GM12878 (cell line): ENCODE results near the gene ETV6. TPM values are rescaled to one million over a fixed set of nuclear protein-coding genes. Genes with fewer than 3 reads are reported as not detected.
A peak's percentile ranks its signal among the peaks of the same experiment; 100 is the strongest.

Experiments
- ATF3 ChIP-seq: IDR thresholded peaks from 2 replicates; pipeline ENCODE4 v1.6.1; 2011; ENCODE audit warnings: low read depth, mild to moderate bottlenecking, low read length, moderate library complexity, borderline replicate concordance; ENCODE audit errors: extremely low read depth
- BACH1 ChIP-seq: fragments of 450-650 bp; IDR thresholded peaks from 2 replicates; pipeline ENCODE4 v1.6.1; 2017; ENCODE audit warnings: mild to moderate bottlenecking, borderline replicate concordance
- CREM ChIP-seq: IDR thresholded peaks from 2 replicates; pipeline ENCODE4 v1.6.1; 2014; ENCODE audit warnings: antibody characterized with exemption, low read depth
- EP300 ChIP-seq, 2 experiments: fragments of 150-350 bp in 1 of 2; IDR thresholded peaks; 2 replicates each; pipeline ENCODE4 v1.6.1; 2011 to 2012; ENCODE audit warnings: low read depth in 2 of 2, low read length in 2 of 2, borderline replicate concordance in 1 of 2, improper control_type of control experiment in 1 of 2, inconsistent platforms in 1 of 2; ENCODE audit not compliant: control insufficient read depth in 1 of 2
- FOXK2 ChIP-seq: fragments of 450-650 bp; IDR thresholded peaks from 2 replicates; pipeline ENCODE4 v1.6.1; 2017; ENCODE audit warnings: mild to moderate bottlenecking, moderate library complexity
- GABPA ChIP-seq: IDR thresholded peaks from 2 replicates; pipeline ENCODE4 v1.6.1; 2014; ENCODE audit warnings: antibody characterized with exemption, low read depth, mild to moderate bottlenecking, inconsistent platforms
- IKZF1 ChIP-seq: fragments of 450-650 bp; conservative IDR thresholded peaks from 2 replicates; pipeline ENCODE4 v1.6.1; 2017; ENCODE audit warnings: antibody characterized with exemption, mild to moderate bottlenecking
- NR2C1 ChIP-seq: fragments of 450-650 bp; IDR thresholded peaks from 2 replicates; pipeline ENCODE4 v1.6.1; 2017; ENCODE audit warnings: antibody characterized with exemption, mild to moderate bottlenecking, moderate library complexity
- RUNX3 ChIP-seq: IDR thresholded peaks from 2 replicates; pipeline ENCODE4 v1.6.1; 2012; ENCODE audit warnings: low read length, inconsistent platforms
- SMAD5 ChIP-seq: IDR thresholded peaks from 2 replicates; pipeline ENCODE4 v1.6.1; 2016; ENCODE audit warnings: antibody characterized with exemption, low read depth
- ZNF622 ChIP-seq: fragments of 450-650 bp; IDR thresholded peaks from 2 replicates; pipeline ENCODE4 v1.6.1; 2017; ENCODE audit warnings: mild to moderate bottlenecking, inconsistent platforms
- polyA plus RNA-seq, 11 experiments: library from polyadenylated mRNA; depleted of rRNA in 4 of 11; unstranded in 6 of 11; stranded (reverse) in 5 of 11; fragments of >200 nt; fragmentation: Nextera tagmentation in 4 of 11; fragmentation: Illumina TruSeq in 1 of 11; extraction: Ambion mirVana in 4 of 11; extraction: Trizol in 1 of 11; gene quantifications; 1 replicate in 1 of 11; 2 replicates in 10 of 11; pipeline versions ENCODE4 v1.2.1 to v1.2.3, GENCODE V29; 2011 to 2016; ENCODE audit warnings: inconsistent platforms in 2 of 11, missing spikeins in 2 of 11, low read depth in 1 of 11
- total RNA-seq, 4 experiments: library from RNA; depleted of rRNA in 3 of 4; stranded (reverse); fragments of >200 nt in 3 of 4; fragmentation: Illumina TruSeq in 1 of 4; extraction: Trizol in 1 of 4; gene quantifications; 2 replicates each; pipeline versions ENCODE4 v1.2.1 to v1.2.3, GENCODE V29; 2013 to 2021
- TF ChIP-seq, protein P1 (sequence below): fragments of 450-650 bp; IDR thresholded peaks from 2 replicates; pipeline ENCODE4 v1.6.1; 2016; ENCODE audit warnings: mild to moderate bottlenecking
- TF ChIP-seq, protein P2 (sequence below): fragments of 150-350 bp; IDR thresholded peaks from 2 replicates; pipeline ENCODE4 v1.6.1; 2016; ENCODE audit warnings: low read depth, low read length
- TF ChIP-seq, protein P3 (sequence below): fragments of 450-650 bp; IDR thresholded peaks from 2 replicates; pipeline ENCODE4 v1.6.1; 2017; ENCODE audit warnings: mild to moderate bottlenecking, moderate library complexity
- TF ChIP-seq, protein P4 (sequence below): fragments of 450-650 bp; formaldehyde crosslinking; IDR thresholded peaks from 2 replicates; pipeline ENCODE4 v1.5.0; 2022; ENCODE audit warnings: mild to moderate bottlenecking, missing genetic modification characterization

The ETV6 gene
- total and polyA plus RNA-seq, 10 of the 15 experiments (the other 5 are each of a cell fraction or from before 2014, with no cell fraction given), result 6.6 to 74.8 (median 24.6) TPM

DNA sequence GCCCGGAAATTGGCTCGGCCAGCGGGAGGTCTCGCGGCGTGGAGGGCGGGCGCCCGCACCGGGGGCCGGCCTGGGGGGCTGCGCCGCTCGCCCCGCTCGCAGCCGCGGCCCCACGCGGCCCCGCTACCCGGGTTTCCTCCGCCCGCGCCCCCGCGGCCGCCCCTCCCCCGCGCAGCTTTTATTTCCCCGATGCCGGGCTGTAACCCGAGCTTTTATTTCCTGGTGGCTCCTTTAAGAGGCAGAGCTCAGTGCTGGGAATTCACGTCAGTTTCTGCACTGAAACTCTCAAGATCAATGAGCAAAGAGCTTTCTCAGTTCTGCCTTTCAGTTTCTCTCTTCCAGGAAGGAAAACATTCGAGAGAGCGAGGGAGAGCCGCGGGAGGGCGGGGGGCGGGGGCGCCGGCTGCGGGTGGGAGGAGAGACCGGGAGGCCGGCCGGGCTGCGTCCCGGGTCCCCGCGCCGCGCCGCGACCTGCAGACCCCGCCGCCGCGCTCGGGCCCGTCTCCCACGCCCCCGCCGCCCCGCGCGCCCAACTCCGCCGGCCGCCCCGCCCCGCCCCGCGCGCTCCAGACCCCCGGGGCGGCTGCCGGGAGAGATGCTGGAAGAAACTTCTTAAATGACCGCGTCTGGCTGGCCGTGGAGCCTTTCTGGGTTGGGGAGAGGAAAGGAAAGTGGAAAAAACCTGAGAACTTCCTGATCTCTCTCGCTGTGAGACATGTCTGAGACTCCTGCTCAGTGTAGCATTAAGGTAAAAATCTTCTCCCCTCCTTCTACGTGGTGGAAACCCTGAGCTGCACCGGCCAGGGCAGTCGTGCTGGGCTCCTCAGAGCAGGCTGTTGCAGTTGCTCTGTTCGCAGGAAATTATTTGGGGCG, at the start of gene ETV6 (continued):
- TF ChIP-seq, protein P1, sequence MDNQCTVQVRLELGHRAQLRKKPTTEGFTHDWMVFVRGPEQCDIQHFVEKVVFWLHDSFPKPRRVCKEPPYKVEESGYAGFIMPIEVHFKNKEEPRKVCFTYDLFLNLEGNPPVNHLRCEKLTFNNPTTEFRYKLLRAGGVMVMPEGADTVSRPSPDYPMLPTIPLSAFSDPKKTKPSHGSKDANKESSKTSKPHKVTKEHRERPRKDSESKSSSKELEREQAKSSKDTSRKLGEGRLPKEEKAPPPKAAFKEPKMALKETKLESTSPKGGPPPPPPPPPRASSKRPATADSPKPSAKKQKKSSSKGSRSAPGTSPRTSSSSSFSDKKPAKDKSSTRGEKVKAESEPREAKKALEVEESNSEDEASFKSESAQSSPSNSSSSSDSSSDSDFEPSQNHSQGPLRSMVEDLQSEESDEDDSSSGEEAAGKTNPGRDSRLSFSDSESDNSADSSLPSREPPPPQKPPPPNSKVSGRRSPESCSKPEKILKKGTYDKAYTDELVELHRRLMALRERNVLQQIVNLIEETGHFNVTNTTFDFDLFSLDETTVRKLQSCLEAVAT, result peak; percentile 92
- TF ChIP-seq SMAD5, result no peak
- TF ChIP-seq GABPA, result no peak
- TF ChIP-seq, protein P2, sequence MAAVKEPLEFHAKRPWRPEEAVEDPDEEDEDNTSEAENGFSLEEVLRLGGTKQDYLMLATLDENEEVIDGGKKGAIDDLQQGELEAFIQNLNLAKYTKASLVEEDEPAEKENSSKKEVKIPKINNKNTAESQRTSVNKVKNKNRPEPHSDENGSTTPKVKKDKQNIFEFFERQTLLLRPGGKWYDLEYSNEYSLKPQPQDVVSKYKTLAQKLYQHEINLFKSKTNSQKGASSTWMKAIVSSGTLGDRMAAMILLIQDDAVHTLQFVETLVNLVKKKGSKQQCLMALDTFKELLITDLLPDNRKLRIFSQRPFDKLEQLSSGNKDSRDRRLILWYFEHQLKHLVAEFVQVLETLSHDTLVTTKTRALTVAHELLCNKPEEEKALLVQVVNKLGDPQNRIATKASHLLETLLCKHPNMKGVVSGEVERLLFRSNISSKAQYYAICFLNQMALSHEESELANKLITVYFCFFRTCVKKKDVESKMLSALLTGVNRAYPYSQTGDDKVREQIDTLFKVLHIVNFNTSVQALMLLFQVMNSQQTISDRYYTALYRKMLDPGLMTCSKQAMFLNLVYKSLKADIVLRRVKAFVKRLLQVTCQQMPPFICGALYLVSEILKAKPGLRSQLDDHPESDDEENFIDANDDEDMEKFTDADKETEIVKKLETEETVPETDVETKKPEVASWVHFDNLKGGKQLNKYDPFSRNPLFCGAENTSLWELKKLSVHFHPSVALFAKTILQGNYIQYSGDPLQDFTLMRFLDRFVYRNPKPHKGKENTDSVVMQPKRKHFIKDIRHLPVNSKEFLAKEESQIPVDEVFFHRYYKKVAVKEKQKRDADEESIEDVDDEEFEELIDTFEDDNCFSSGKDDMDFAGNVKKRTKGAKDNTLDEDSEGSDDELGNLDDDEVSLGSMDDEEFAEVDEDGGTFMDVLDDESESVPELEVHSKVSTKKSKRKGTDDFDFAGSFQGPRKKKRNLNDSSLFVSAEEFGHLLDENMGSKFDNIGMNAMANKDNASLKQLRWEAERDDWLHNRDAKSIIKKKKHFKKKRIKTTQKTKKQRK, result no peak
- TF ChIP-seq, protein P3, sequence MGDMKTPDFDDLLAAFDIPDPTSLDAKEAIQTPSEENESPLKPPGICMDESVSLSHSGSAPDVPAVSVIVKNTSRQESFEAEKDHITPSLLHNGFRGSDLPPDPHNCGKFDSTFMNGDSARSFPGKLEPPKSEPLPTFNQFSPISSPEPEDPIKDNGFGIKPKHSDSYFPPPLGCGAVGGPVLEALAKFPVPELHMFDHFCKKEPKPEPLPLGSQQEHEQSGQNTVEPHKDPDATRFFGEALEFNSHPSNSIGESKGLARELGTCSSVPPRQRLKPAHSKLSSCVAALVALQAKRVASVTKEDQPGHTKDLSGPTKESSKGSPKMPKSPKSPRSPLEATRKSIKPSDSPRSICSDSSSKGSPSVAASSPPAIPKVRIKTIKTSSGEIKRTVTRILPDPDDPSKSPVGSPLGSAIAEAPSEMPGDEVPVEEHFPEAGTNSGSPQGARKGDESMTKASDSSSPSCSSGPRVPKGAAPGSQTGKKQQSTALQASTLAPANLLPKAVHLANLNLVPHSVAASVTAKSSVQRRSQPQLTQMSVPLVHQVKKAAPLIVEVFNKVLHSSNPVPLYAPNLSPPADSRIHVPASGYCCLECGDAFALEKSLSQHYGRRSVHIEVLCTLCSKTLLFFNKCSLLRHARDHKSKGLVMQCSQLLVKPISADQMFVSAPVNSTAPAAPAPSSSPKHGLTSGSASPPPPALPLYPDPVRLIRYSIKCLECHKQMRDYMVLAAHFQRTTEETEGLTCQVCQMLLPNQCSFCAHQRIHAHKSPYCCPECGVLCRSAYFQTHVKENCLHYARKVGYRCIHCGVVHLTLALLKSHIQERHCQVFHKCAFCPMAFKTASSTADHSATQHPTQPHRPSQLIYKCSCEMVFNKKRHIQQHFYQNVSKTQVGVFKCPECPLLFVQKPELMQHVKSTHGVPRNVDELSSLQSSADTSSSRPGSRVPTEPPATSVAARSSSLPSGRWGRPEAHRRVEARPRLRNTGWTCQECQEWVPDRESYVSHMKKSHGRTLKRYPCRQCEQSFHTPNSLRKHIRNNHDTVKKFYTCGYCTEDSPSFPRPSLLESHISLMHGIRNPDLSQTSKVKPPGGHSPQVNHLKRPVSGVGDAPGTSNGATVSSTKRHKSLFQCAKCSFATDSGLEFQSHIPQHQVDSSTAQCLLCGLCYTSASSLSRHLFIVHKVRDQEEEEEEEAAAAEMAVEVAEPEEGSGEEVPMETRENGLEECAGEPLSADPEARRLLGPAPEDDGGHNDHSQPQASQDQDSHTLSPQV, result no peak
- no peak for TF ChIP-seq ZNF622
- 0 out of 2 replicates have a peak, but pooled peaks have one; percentile 23 for TF ChIP-seq IKZF1
- TF ChIP-seq, protein P4, sequence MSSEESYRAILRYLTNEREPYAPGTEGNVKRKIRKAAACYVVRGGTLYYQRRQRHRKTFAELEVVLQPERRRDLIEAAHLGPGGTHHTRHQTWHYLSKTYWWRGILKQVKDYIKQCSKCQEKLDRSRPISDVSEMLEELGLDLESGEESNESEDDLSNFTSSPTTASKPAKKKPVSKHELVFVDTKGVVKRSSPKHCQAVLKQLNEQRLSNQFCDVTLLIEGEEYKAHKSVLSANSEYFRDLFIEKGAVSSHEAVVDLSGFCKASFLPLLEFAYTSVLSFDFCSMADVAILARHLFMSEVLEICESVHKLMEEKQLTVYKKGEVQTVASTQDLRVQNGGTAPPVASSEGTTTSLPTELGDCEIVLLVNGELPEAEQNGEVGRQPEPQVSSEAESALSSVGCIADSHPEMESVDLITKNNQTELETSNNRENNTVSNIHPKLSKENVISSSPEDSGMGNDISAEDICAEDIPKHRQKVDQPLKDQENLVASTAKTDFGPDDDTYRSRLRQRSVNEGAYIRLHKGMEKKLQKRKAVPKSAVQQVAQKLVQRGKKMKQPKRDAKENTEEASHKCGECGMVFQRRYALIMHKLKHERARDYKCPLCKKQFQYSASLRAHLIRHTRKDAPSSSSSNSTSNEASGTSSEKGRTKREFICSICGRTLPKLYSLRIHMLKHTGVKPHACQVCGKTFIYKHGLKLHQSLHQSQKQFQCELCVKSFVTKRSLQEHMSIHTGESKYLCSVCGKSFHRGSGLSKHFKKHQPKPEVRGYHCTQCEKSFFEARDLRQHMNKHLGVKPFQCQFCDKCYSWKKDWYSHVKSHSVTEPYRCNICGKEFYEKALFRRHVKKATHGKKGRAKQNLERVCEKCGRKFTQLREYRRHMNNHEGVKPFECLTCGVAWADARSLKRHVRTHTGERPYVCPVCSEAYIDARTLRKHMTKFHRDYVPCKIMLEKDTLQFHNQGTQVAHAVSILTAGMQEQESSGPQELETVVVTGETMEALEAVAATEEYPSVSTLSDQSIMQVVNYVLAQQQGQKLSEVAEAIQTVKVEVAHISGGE (CRISPR knock-in tag), result no peak
- TF ChIP-seq FOXK2, result no peak
- TF ChIP-seq ATF3, result no peak
- no peak for TF ChIP-seq RUNX3
- peak; percentile 12 to 46; a peak in 3 of 4 replicates for TF ChIP-seq EP300 (IDR thresholded peaks at IDR 0.05; ENCODE audit: borderline replicate concordance in 1 of 2, control insufficient read depth in 1 of 2, low read depth in 2 of 2, low read length in 2 of 2)
- TF ChIP-seq NR2C1, result no peak
- peak; percentile 42 for TF ChIP-seq BACH1
- TF ChIP-seq CREM, result peak; percentile 54
